Ovary (tissue), 9 donors: ENCODE results near the gene HOXA4. TPM values are rescaled to one million over a fixed set of nuclear protein-coding genes. Genes with fewer than 3 reads are reported as not detected.

ENCODE experiments used
- DNase-seq, 5 donors: peaks; one replicate each; pipeline ENCODE4 v3.0.0-alpha.2; 2019 to 2020
- H3K27ac ChIP-seq, 2 donors: fragments of 200-600 bp; one replicate each; pipeline versions ENCODE4 v1.5.1 to v1.8.0; 2019 to 2022
- H3K27me3 ChIP-seq: fragments of 200-600 bp; one replicate; pipeline ENCODE4 v1.8.0; 2022
- H3K36me3 ChIP-seq: fragments of 200-600 bp; sonication (generic); one replicate; pipeline ENCODE4 v1.5.1; 2019
- H3K4me1 ChIP-seq: one replicate; pipeline ENCODE4 v1.8.1; 2013; ENCODE audit warnings: mild to moderate bottlenecking, moderate library complexity; ENCODE audit not compliant: insufficient read depth
- H3K4me3 ChIP-seq: fragments of 200-600 bp; sonication (generic); one replicate; pipeline ENCODE4 v1.5.1; 2017
- H3K9me3 ChIP-seq, 2 donors: fragments of 200-600 bp in 1 of 2; sonication (generic) in 1 of 2; one replicate each; pipeline versions ENCODE4 v1.5.1 to v1.8.1; 2013 to 2019; ENCODE audit warnings: mild to moderate bottlenecking in 1 of 2, moderate library complexity in 1 of 2
- CTCF ChIP-seq, 3 donors: fragments of 450-650 bp in 2 of 3; fragments of 200-600 bp in 1 of 3; IDR thresholded peaks; one replicate each; pipeline versions ENCODE4 v1.5.1 to v1.8.0; 2016 to 2022; ENCODE audit warnings: antibody characterized with exemption in 3 of 3, mild to moderate bottlenecking in 1 of 3
- EP300 ChIP-seq: sonication (generic); formaldehyde crosslinking; IDR thresholded peaks from one replicate; pipeline ENCODE4 v1.6.1; 2017; ENCODE audit warnings: antibody characterized with exemption
- POLR2A ChIP-seq: fragments of 450-650 bp; IDR thresholded peaks from one replicate; pipeline ENCODE4 v1.6.1; 2017; ENCODE audit warnings: antibody characterized with exemption, mild to moderate bottlenecking, moderate library complexity
- WGBS, 3 donors: extraction: QIAGEN DNeasy Blood & Tissue Kit in 1 of 3; methylation state at CpG; one replicate each; pipeline versions ENCODE4 v1.1.5 to v1.1.7; 2013 to 2017; 5-methylcytosine and 5-hydroxymethylcytosine counted together
- intact Hi-C, 4 donors: fragments of 100-400 bp; cut with DNase I; formaldehyde crosslinking; loops; one replicate each; pipeline versions ENCODE4 v1.11.0 to v1.15.1; 2022 to 2023
- polyA plus RNA-seq, 2 donors: library from polyadenylated mRNA; stranded (reverse); fragments of 200-250 nt in 1 of 2; fragments of 350-450 nt in 1 of 2; fragmentation: Illumina TruSeq in 1 of 2; extraction: RNeasy Lipid Tissue Mini Kit (QIAGEN cat#74804) in 1 of 2; gene quantifications; one replicate each; pipeline ENCODE4 v1.2.3, GENCODE V29; 2013 to 2014
- total RNA-seq, 7 donors: library from RNA; depleted of rRNA in 2 of 7; stranded (reverse); fragments of >200 nt in 2 of 7; fragmentation: NEBNext Ultra II Directional in 3 of 7; extraction: Animal tissue kit (Norgen Biotek cat#: 25700) in 3 of 7; gene quantifications; one replicate each; pipeline versions ENCODE4 v1.1.0 to v1.2.4, GENCODE V29; 2016 to 2023
- donor health status: DM: no; HTN: no; CAD: no; lungs with moderate emphysema.
- donor health status: DM: no; HTN: no; CAD: no.
- donor health status: Bipolar disorder and iron deficiency.
- donor health status: DM: yes; HTN: yes; CAD: no.
- donor health status: DM: no; HTN: no; CAD: no.
- donor health status: DM: yes; HTN: yes; CAD: no.

HOXA4 gene
- total and polyA plus RNA-seq, 9 donors, result 0.22 to 34.0 (median 3.5) TPM

GRCh38 chr7:27122077-27122910 is 8.3 kb downstream of the HOXA4 start:
- Histone ChIP-seq H3K4me3 (no peak overlapping the region), H3K27ac (no peak overlapping the region), H3K36me3 (no peaks in the 10 kb centered on the region), H3K9me3 (no peaks in the 10 kb centered on the region), H3K27me3 (no peaks in the 10 kb centered on the region), H3K4me1 (no peaks in the 10 kb centered on the region)
- no peak for DNase-seq
- 45 to 67% (median 50%) methylated on average over 42 of the region's 42 CpGs for WGBS, 3 donors
- TF ChIP-seq EP300 (no peak), POLR2A (no peak), CTCF (IDR thresholded peaks at IDR 0.05) (no peak)
- intact Hi-C loops, result no loop called here

- Histone ChIP-seq H3K27me3 (no peaks in the 10 kb centered on the region), H3K27ac (no peak overlapping the region), H3K4me3 (no peak overlapping the region), H3K4me1 (no peaks in the 10 kb centered on the region), H3K9me3 (no peaks in the 10 kb centered on the region), H3K36me3 (no peaks in the 10 kb centered on the region)
- 75 to 81% (median 75%) methylated on average over 7 of the region's 7 CpGs for WGBS, 3 donors
- TF ChIP-seq EP300, result no peak
- TF ChIP-seq POLR2A, result no peak
- no peak for TF ChIP-seq CTCF (IDR thresholded peaks at IDR 0.05)
- no peak for DNase-seq
- intact Hi-C loops, result no loop called here
Observed at GRCh38 chr7:27121684-27122076, 8.9 kb downstream of the HOXA4 start.

- Histone ChIP-seq H3K36me3 (no peaks in the 10 kb centered on the region), H3K4me1 (no peaks in the 10 kb centered on the region), H3K27ac (no peak overlapping the region), H3K4me3 (no peak overlapping the region), H3K9me3 (no peaks in the 10 kb centered on the region), H3K27me3 (no peaks in the 10 kb centered on the region)
- no peak for DNase-seq
- intact Hi-C loops, result no loop called here
- 62 to 83% (median 76%) methylated on average over 1 of the region's 1 CpG for WGBS, 3 donors
- TF ChIP-seq CTCF (IDR thresholded peaks at IDR 0.05), result no peak
- no peak for TF ChIP-seq POLR2A
- TF ChIP-seq EP300, result no peak
Observed at GRCh38 chr7:27119412-27119911, 11.1 kb downstream of the HOXA4 start.

GRCh38 chr7:27118580-27118979 is 12.0 kb downstream of the HOXA4 start:
- Histone ChIP-seq H3K36me3 (no peaks in the 10 kb centered on the region), H3K27ac (no peak overlapping the region), H3K9me3 (no peaks in the 10 kb centered on the region), H3K4me3 (no peak overlapping the region), H3K4me1 (no peaks in the 10 kb centered on the region), H3K27me3 (no peaks in the 10 kb centered on the region)
- intact Hi-C loops, result no loop called here
- TF ChIP-seq EP300, result no peak
- no peak for TF ChIP-seq CTCF (IDR thresholded peaks at IDR 0.05)
- TF ChIP-seq POLR2A, result no peak
- WGBS, 3 donors, result 46 to 61% (median 59%) methylated on average over 3 of the region's 3 CpGs
- DNase-seq, result no peak
